Gastrocnemius medialis (tissue), 4 donors: ENCODE measurements around the gene EPHA1. TPM values are rescaled to one million over a fixed set of nuclear protein-coding genes. Genes with fewer than 3 reads are reported as not detected.

Experiments
- ATAC-seq, 2 donors: fragments of 150-250 bp; one replicate each; pipeline ENCODE4 v1.9.1; 2016
- DNase-seq, 2 donors: peaks; one replicate each; pipeline ENCODE4 v3.0.0-alpha.2; 2019
- H3K27ac ChIP-seq, 4 donors: fragments of 200-600 bp; sonication (generic); 1 replicate in 1 of 4; 2 replicates in 3 of 4; pipeline ENCODE4 v1.5.1; 2016 to 2018; ENCODE audit warnings: mild to moderate bottlenecking in 2 of 4, moderate library complexity in 1 of 4
- H3K27me3 ChIP-seq, 3 donors: fragments of 200-600 bp; sonication (generic) in 2 of 3; 1 replicate in 1 of 3; 2 replicates in 2 of 3; pipeline versions ENCODE4 v1.5.1 to v1.6.0; 2016 to 2019; ENCODE audit warnings: mild to moderate bottlenecking in 1 of 3, moderate library complexity in 1 of 3
- H3K36me3 ChIP-seq, 2 donors: fragments of 200-600 bp; sonication (generic) in 1 of 2; one replicate each; pipeline ENCODE4 v1.5.1; 2017 to 2018
- H3K4me1 ChIP-seq, 2 donors: fragments of 200-600 bp; sonication (generic) in 1 of 2; one replicate each; pipeline ENCODE4 v1.5.1; 2016 to 2017; ENCODE audit warnings: mild to moderate bottlenecking in 2 of 2
- H3K4me3 ChIP-seq, 4 donors: fragments of 200-600 bp; sonication (generic) in 3 of 4; 1 replicate in 1 of 4; 2 replicates in 3 of 4; pipeline ENCODE4 v1.5.1; 2016 to 2019; ENCODE audit warnings: mild to moderate bottlenecking in 2 of 4
- H3K9me3 ChIP-seq, 3 donors: fragments of 200-600 bp; sonication (generic) in 2 of 3; 1 replicate in 1 of 3; 2 replicates in 2 of 3; pipeline ENCODE4 v1.5.1; 2016 to 2019
- POLR2A ChIP-seq, 2 donors: fragments of 450-650 bp; IDR thresholded peaks; one replicate each; pipeline ENCODE4 v1.6.1; 2017; ENCODE audit warnings: antibody characterized with exemption in 2 of 2, mild to moderate bottlenecking in 2 of 2, moderate library complexity in 2 of 2
- in situ Hi-C, 4 donors: fragments of 200-750 bp; cut with MboI; loops; one replicate each; pipeline versions ENCODE4 v1.15.0 to v1.8.0; 2017; ENCODE audit warnings: low sequenced_read_pairs in 4 of 4
- intact Hi-C: fragments of 100-400 bp; cut with DNase I; formaldehyde crosslinking; loops from one replicate; pipeline ENCODE4 v1.15.1; 2023; ENCODE audit warnings: low total_unique reads
- total RNA-seq, 4 donors: library from RNA; depleted of rRNA; stranded (reverse); fragments of >200 nt; gene quantifications; one replicate each; pipeline versions ENCODE4 v1.1.0 to v1.2.3, GENCODE V29; 2016
- TF ChIP-seq, protein P1 (sequence below), 5 experiments: fragments of 450-650 bp in 3 of 5; fragments of 200-600 bp in 2 of 5; sonication (generic) in 2 of 5; IDR thresholded peaks in 4 of 5; conservative IDR thresholded peaks in 1 of 5; 1 replicate in 4 of 5; 2 replicates in 1 of 5; pipeline ENCODE4 v1.5.1; 2016 to 2019; ENCODE audit warnings: antibody characterized with exemption in 5 of 5, mild to moderate bottlenecking in 3 of 5, moderate library complexity in 3 of 5

Gene EPHA1
- total RNA-seq, 4 donors from 2014 or later: not detected

GRCh38 chr7:143355450-143356385 lies 52.9 kb downstream of the EPHA1 start:
- no peak for DNase-seq
- H3K9me3 ChIP-seq: no peaks in the 10 kb centered on the region
- no peak overlapping the region for H3K27ac ChIP-seq
- H3K27me3 ChIP-seq: peaks cover 4 to 13% (median 8%) of the 10 kb centered on the region in 3 donors
- no peak for ATAC-seq
- intact Hi-C loops (no loop called here), in situ Hi-C loops (no loop called here)
- H3K4me1 ChIP-seq: no peaks in the 10 kb centered on the region
- H3K36me3 ChIP-seq: no peaks in the 10 kb centered on the region
- H3K4me3 ChIP-seq: no peak overlapping the region
- TF ChIP-seq, protein P1, sequence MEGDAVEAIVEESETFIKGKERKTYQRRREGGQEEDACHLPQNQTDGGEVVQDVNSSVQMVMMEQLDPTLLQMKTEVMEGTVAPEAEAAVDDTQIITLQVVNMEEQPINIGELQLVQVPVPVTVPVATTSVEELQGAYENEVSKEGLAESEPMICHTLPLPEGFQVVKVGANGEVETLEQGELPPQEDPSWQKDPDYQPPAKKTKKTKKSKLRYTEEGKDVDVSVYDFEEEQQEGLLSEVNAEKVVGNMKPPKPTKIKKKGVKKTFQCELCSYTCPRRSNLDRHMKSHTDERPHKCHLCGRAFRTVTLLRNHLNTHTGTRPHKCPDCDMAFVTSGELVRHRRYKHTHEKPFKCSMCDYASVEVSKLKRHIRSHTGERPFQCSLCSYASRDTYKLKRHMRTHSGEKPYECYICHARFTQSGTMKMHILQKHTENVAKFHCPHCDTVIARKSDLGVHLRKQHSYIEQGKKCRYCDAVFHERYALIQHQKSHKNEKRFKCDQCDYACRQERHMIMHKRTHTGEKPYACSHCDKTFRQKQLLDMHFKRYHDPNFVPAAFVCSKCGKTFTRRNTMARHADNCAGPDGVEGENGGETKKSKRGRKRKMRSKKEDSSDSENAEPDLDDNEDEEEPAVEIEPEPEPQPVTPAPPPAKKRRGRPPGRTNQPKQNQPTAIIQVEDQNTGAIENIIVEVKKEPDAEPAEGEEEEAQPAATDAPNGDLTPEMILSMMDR (IDR thresholded peaks at IDR 0.05 in 4 of 5, conservative IDR thresholded peaks at IDR 0.05 in 1 of 5): no peak
- no peak for TF ChIP-seq POLR2A (IDR thresholded peaks at IDR 0.05)

GRCh38 chr7:143354965-143355364 lies 53.7 kb downstream of the EPHA1 start:
- in situ Hi-C loops: no loop called here
- DNase-seq: no peak
- TF ChIP-seq, protein P1 (IDR thresholded peaks at IDR 0.05 in 4 of 5, conservative IDR thresholded peaks at IDR 0.05 in 1 of 5): no peak
- no peak for TF ChIP-seq POLR2A (IDR thresholded peaks at IDR 0.05)
- H3K27ac ChIP-seq: no peak overlapping the region
- no peak overlapping the region for H3K4me3 ChIP-seq
- H3K9me3 ChIP-seq: no peaks in the 10 kb centered on the region
- H3K4me1 ChIP-seq: no peaks in the 10 kb centered on the region
- no peaks in the 10 kb centered on the region for H3K36me3 ChIP-seq
- peaks cover 0 to 5% (median under 1%) of the 10 kb centered on the region in 3 donors for H3K27me3 ChIP-seq
- intact Hi-C loops: no loop called here
- no peak for ATAC-seq

- ATAC-seq (no peak), DNase-seq (no peak)
- Histone ChIP-seq H3K9me3 (no peaks in the 10 kb centered on the region), H3K27ac (no peak overlapping the region), H3K4me3 (no peak overlapping the region), H3K36me3 (no peaks in the 10 kb centered on the region), H3K4me1 (no peaks in the 10 kb centered on the region), H3K27me3 (no peaks in the 10 kb centered on the region)
- in situ Hi-C loops (no loop called here), intact Hi-C loops (no loop called here)
- TF ChIP-seq, protein P1 (IDR thresholded peaks at IDR 0.05 in 4 of 5, conservative IDR thresholded peaks at IDR 0.05 in 1 of 5): no peak
- TF ChIP-seq POLR2A (IDR thresholded peaks at IDR 0.05): no peak
Measured at GRCh38 chr7:143354376-143354775, 54.3 kb downstream of the EPHA1 start.

- ATAC-seq (no peak), DNase-seq (no peak)
- no peak for TF ChIP-seq POLR2A (IDR thresholded peaks at IDR 0.05)
- Histone ChIP-seq H3K36me3 (no peaks in the 10 kb centered on the region), H3K4me3 (no peak overlapping the region), H3K27me3 (no peaks in the 10 kb centered on the region), H3K9me3 (no peaks in the 10 kb centered on the region), H3K4me1 (no peaks in the 10 kb centered on the region), H3K27ac (no peak overlapping the region)
- intact Hi-C loops: no loop called here
- in situ Hi-C loops: no loop called here
Measured at GRCh38 chr7:143352531-143353002, 56.1 kb downstream of the EPHA1 start.

DNA sequence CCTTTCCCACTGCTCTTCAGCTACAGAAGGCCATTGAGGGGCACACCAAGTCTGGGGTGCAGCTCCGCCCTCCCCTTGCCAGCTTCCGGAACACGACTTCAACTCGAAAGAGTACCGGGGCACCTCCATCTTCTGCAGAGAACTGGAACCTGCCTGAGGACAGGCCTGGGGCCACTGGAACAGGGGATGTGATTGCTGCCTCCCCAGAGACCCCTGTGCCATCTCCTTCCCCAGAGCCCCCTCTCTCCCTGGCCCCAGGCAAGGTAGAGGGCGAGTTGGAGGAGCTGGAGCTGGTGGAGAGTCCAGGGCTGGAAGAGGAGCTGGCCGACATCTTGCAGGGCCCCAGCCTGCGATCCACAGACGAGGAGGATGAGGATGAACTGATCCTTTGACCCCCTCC lies 57.1 kb downstream of the EPHA1 start:
- Histone ChIP-seq H3K9me3 (no peaks in the 10 kb centered on the region), H3K36me3 (no peaks in the 10 kb centered on the region), H3K27me3 (no peaks in the 10 kb centered on the region), H3K27ac (no peak overlapping the region), H3K4me1 (no peaks in the 10 kb centered on the region), H3K4me3 (no peak overlapping the region)
- TF ChIP-seq POLR2A (IDR thresholded peaks at IDR 0.05): no peak
- TF ChIP-seq, protein P1 (IDR thresholded peaks at IDR 0.05 in 4 of 5, conservative IDR thresholded peaks at IDR 0.05 in 1 of 5): no peak
- intact Hi-C loops (no loop called here), in situ Hi-C loops (no loop called here)
- no peak for ATAC-seq
- no peak for DNase-seq
